GM12891 (cell line): ENCODE data around the gene TNFSF12.

ENCODE experiments used
- POLR2AphosphoS5 ChIP-seq: IDR thresholded peaks from 2 replicates; pipeline ENCODE4 v1.6.1; 2011; ENCODE audit warnings: low read depth, low read length, control low read depth
- TAF1 ChIP-seq: IDR thresholded peaks from 2 replicates; pipeline ENCODE4 v1.6.1; 2011; ENCODE audit warnings: low read depth, low read length, control low read depth

- TF ChIP-seq POLR2AphosphoS5 (no peak), TAF1 (no peak)
Observed at GRCh38 chr17:7508145-7508544, 40.7 kb upstream of the TNFSF12 start.
